SK-N-SH (cell line): ENCODE measurements around the gene FBXL7. TPM values are rescaled to one million over a fixed set of nuclear protein-coding genes. Genes with fewer than 3 reads are reported as not detected.

ENCODE experiments used
- CTCF ChIA-PET: fragments of 300-600, 350-600 bp; formaldehyde crosslinking; extraction: SDS; loops from one replicate; lab custom pipeline; 2021; lab: Yijun Ruan, JAX
- POLR2A ChIA-PET: fragments of 350-600 bp; sonication (Branson Sonifier 250); formaldehyde crosslinking; extraction: SDS; loops from one replicate; lab custom pipeline; 2020; ENCODE audit warnings: antibody characterized with exemption, inconsistent platforms; lab: Yijun Ruan, JAX
- DNase-seq: peaks from one replicate; pipeline ENCODE4 v3.0.0; 2012
- H2AFZ ChIP-seq: fragments of 200-600 bp; sonication (generic); 2 replicates; pipeline ENCODE4 v1.8.1; 2016; ENCODE audit warnings: antibody characterized with exemption, mild to moderate bottlenecking, low read depth
- H3F3A ChIP-seq: fragments of 200-600 bp; sonication (generic); replicated peaks from 2 replicates; pipeline ENCODE3; 2016; ENCODE audit warnings: antibody characterized with exemption, mild to moderate bottlenecking; ENCODE audit not compliant: insufficient read depth
- H3K27ac ChIP-seq, 2 experiments: fragments of 200-500 bp in 1 of 2; fragments of 200-600 bp in 1 of 2; sonication (Bioruptor generic) in 1 of 2; sonication (generic), shearing (Covaris generic) in 1 of 2; 2 replicates each; pipeline versions ENCODE4 v1.5.1 to v1.6.1; 2014 to 2016; ENCODE audit warnings: low read depth in 2 of 2, inconsistent platforms in 1 of 2, low read length in 1 of 2, mild to moderate bottlenecking in 1 of 2, mixed read lengths in 1 of 2
- H3K27me3 ChIP-seq: fragments of 200-600 bp; sonication (generic), shearing (Covaris generic); 2 replicates; pipeline ENCODE4 v1.6.1; 2016; ENCODE audit warnings: mixed run types; ENCODE audit not compliant: insufficient read depth
- H3K36me3 ChIP-seq, 2 experiments: fragments of 200-500 bp in 1 of 2; fragments of 200-600 bp in 1 of 2; sonication (Bioruptor generic) in 1 of 2; sonication (generic) in 1 of 2; replicated peaks in 1 of 2; 2 replicates each; pipeline versions ENCODE3 to v1.5.1; 2014 to 2016; ENCODE audit warnings: low read length in 1 of 2, mild to moderate bottlenecking in 1 of 2; ENCODE audit not compliant: insufficient read depth in 2 of 2, control insufficient read depth in 1 of 2
- H3K4me1 ChIP-seq, 2 experiments: fragments of 200-500 bp in 1 of 2; fragments of 200-600 bp in 1 of 2; sonication (Bioruptor generic) in 1 of 2; sonication (generic), shearing (Covaris generic) in 1 of 2; 2 replicates each; pipeline versions ENCODE4 v1.5.1 to v1.6.1; 2014 to 2016; ENCODE audit warnings: low read depth in 1 of 2, low read length in 1 of 2, mixed run types in 1 of 2; ENCODE audit not compliant: insufficient read depth in 2 of 2, control insufficient read depth in 1 of 2
- H3K4me2 ChIP-seq: fragments of 200-600 bp; sonication (generic), shearing (Covaris generic); 2 replicates; pipeline ENCODE4 v1.6.1; 2017; ENCODE audit warnings: mixed run types
- H3K4me3 ChIP-seq, 2 experiments: fragments of 200-500 bp in 1 of 2; fragments of 200-600 bp in 1 of 2; sonication (Bioruptor generic) in 1 of 2; sonication (generic), shearing (Covaris generic) in 1 of 2; 2 replicates each; pipeline versions ENCODE4 v1.5.1 to v1.8.1; 2014 to 2016; ENCODE audit warnings: low read depth in 2 of 2, inconsistent platforms in 1 of 2, low read length in 1 of 2, mild to moderate bottlenecking in 1 of 2, mixed read lengths in 1 of 2, moderate library complexity in 1 of 2
- H3K79me2 ChIP-seq: fragments of 200-600 bp; sonication (generic); 2 replicates; pipeline ENCODE4 v1.8.1; 2017; ENCODE audit warnings: mild to moderate bottlenecking; ENCODE audit not compliant: insufficient read depth
- H3K9ac ChIP-seq: fragments of 200-600 bp; sonication (generic); 2 replicates; pipeline ENCODE4 v1.6.1; 2017; ENCODE audit warnings: mixed run types
- H3K9me2 ChIP-seq: fragments of 200-600 bp; sonication (generic); 2 replicates; pipeline ENCODE4 v1.6.1; 2017; ENCODE audit warnings: mixed run types
- H3K9me3 ChIP-seq: fragments of 200-600 bp; sonication (generic); 2 replicates; pipeline ENCODE4 v1.6.1; 2017; ENCODE audit warnings: mixed run types, mild to moderate bottlenecking, moderate library complexity
- H4K20me1 ChIP-seq: fragments of 200-600 bp; sonication (generic); 2 replicates; pipeline ENCODE4 v1.6.1; 2017; ENCODE audit warnings: mild to moderate bottlenecking, mixed run types; ENCODE audit not compliant: insufficient read depth
- ELF1 ChIP-seq: IDR thresholded peaks from 2 replicates; pipeline ENCODE4 v1.4.0; 2012
- EP300 ChIP-seq, 2 experiments: IDR thresholded peaks; 2 replicates each; pipeline versions ENCODE4 v1.4.0 to v1.6.1; 2012; ENCODE audit warnings: borderline replicate concordance in 1 of 2, low read depth in 1 of 2, low read length in 1 of 2
- EZH2phosphoT487 ChIP-seq: fragments of 200-600 bp; sonication (generic); IDR thresholded peaks from 2 replicates; pipeline ENCODE4 v1.6.1; 2017; ENCODE audit warnings: low read depth, mixed run types, mild to moderate bottlenecking, antibody characterized with exemption, moderate library complexity, borderline replicate concordance
- FOSL2 ChIP-seq: IDR thresholded peaks from 2 replicates; pipeline ENCODE4 v1.4.0; 2012; ENCODE audit warnings: low read depth, mild to moderate bottlenecking, moderate library complexity, borderline replicate concordance
- FOXJ3 ChIP-seq: sonication (generic); formaldehyde crosslinking; IDR thresholded peaks from 2 replicates; pipeline ENCODE4 v1.5.1; 2020; ENCODE audit warnings: mild to moderate bottlenecking, missing genetic modification reagents
- FOXM1 ChIP-seq: IDR thresholded peaks from 2 replicates; pipeline ENCODE4 v1.4.0; 2012; ENCODE audit warnings: low read depth, mild to moderate bottlenecking
- GATA2 ChIP-seq: sonication (generic); formaldehyde crosslinking; IDR thresholded peaks from 2 replicates; pipeline ENCODE4 v1.5.0; 2020; ENCODE audit warnings: mild to moderate bottlenecking, missing genetic modification reagents
- IRF3 ChIP-seq: fragments of 150-350 bp; IDR thresholded peaks from 2 replicates; pipeline ENCODE4 v1.6.1; 2016; ENCODE audit warnings: mild to moderate bottlenecking, low read depth, low read length
- JUND ChIP-seq: IDR thresholded peaks from 2 replicates; pipeline ENCODE4 v1.4.0; 2012
- MAX ChIP-seq: IDR thresholded peaks from 2 replicates; pipeline ENCODE4 v1.4.0; 2012; ENCODE audit warnings: low read depth
- MEF2A ChIP-seq: IDR thresholded peaks from 2 replicates; pipeline ENCODE4 v1.4.0; 2012; ENCODE audit warnings: low read depth, borderline replicate concordance
- MXI1 ChIP-seq: IDR thresholded peaks from 2 replicates; pipeline ENCODE4 v1.6.1; 2012; ENCODE audit warnings: mild to moderate bottlenecking, low read depth, low read length, improper control_type of control experiment
- NRF1 ChIP-seq: IDR thresholded peaks from 2 replicates; pipeline ENCODE4 v1.6.1; 2012; ENCODE audit warnings: low read depth, mild to moderate bottlenecking, low read length
- RAD21 ChIP-seq: IDR thresholded peaks from 2 replicates; pipeline ENCODE4 v1.6.1; 2012; ENCODE audit warnings: mild to moderate bottlenecking, low read length
- REST ChIP-seq: IDR thresholded peaks from 2 replicates; pipeline ENCODE4 v1.6.1; 2012; ENCODE audit warnings: mild to moderate bottlenecking, low read depth, low read length, moderate library complexity
- RXRA ChIP-seq: IDR thresholded peaks from 2 replicates; pipeline ENCODE4 v1.4.0; 2012; ENCODE audit warnings: low read depth, mild to moderate bottlenecking, borderline replicate concordance
- SIN3A ChIP-seq: IDR thresholded peaks from 2 replicates; pipeline ENCODE4 v1.6.1; 2012; ENCODE audit warnings: low read depth, mild to moderate bottlenecking, low read length, moderate library complexity, borderline replicate concordance
- TCF12 ChIP-seq: IDR thresholded peaks from 2 replicates; pipeline ENCODE4 v1.4.0; 2012
- USF1 ChIP-seq: IDR thresholded peaks from 2 replicates; pipeline ENCODE4 v1.4.0; 2012; ENCODE audit warnings: low read depth, borderline replicate concordance
- USF2 ChIP-seq: fragments of 150-350 bp; IDR thresholded peaks from 2 replicates; pipeline ENCODE4 v1.6.1; 2017; ENCODE audit warnings: antibody characterized with exemption, low read length, low read depth, borderline replicate concordance
- YY1 ChIP-seq: IDR thresholded peaks from 2 replicates; pipeline ENCODE4 v1.4.0; 2012; ENCODE audit warnings: low read depth, mild to moderate bottlenecking
- WGBS: methylation state at CpG from one replicate; pipeline ENCODE4 v1.1.6; 2017; ENCODE audit warnings: low lambda C conversion rate; 5-methylcytosine and 5-hydroxymethylcytosine counted together
- polyA plus RNA-seq, 3 experiments: library from polyadenylated mRNA; depleted of rRNA; stranded (reverse); fragments of >200 nt; gene quantifications; 2 replicates each; pipeline ENCODE4 v1.2.3, GENCODE V29; 2012

The FBXL7 gene
- polyA plus RNA-seq, 1 of the 3 experiments (the other 2 are of a cell fraction): 7.0 TPM

- TF ChIP-seq RAD21: no peak
- TF ChIP-seq EP300 (IDR thresholded peaks at IDR 0.05; ENCODE audit: borderline replicate concordance in 1 of 2, low read depth in 1 of 2, low read length in 1 of 2): no peak
- no peak for TF ChIP-seq SIN3A
- no peak for TF ChIP-seq USF2
- no peak for TF ChIP-seq MXI1
- no peak for TF ChIP-seq TCF12
- no peak for TF ChIP-seq YY1
- TF ChIP-seq GATA2: no peak
- no peak for TF ChIP-seq MAX
- no peak for TF ChIP-seq RXRA
- TF ChIP-seq ELF1: no peak
- no peak for TF ChIP-seq NRF1
- TF ChIP-seq IRF3: no peak
- TF ChIP-seq, all 33 proteins: peak for 0
- no peak overlapping the region for H3K27ac ChIP-seq
- no peak overlapping the region for H3K4me2 ChIP-seq
- no peaks in the 10 kb centered on the region for H3K27me3 ChIP-seq
- H3F3A ChIP-seq: no peaks in the 10 kb centered on the region
- no peak for DNase-seq
- no peaks in the 10 kb centered on the region for H3K9me2 ChIP-seq
- H3K79me2 ChIP-seq: no peaks in the 10 kb centered on the region
- H3K9me3 ChIP-seq: no peaks in the 10 kb centered on the region
- H3K4me3 ChIP-seq: no peak overlapping the region
- H2AFZ ChIP-seq: no peak overlapping the region
- ChIA-PET POLR2A (no interaction called here), CTCF (no interaction called here)
- no peaks in the 10 kb centered on the region; the same call in 1 of the 2 replicates for H4K20me1 ChIP-seq
- WGBS: 73% methylated on average over 3 of the region's 3 CpGs
- no peak overlapping the region for H3K9ac ChIP-seq
- H3K36me3 ChIP-seq: no peaks in the 10 kb centered on the region
- no peaks in the 10 kb centered on the region for H3K4me1 ChIP-seq
Measured at GRCh38 chr5:15885156-15885555, 385.2 kb downstream of the FBXL7 start.

- Histone ChIP-seq H3K36me3 (no peaks in the 10 kb centered on the region), H3K27ac (no peak overlapping the region), H3K4me3 (no peak overlapping the region), H3K4me1 (no peaks in the 10 kb centered on the region), H2AFZ (no peak overlapping the region), H3K9me2 (no peaks in the 10 kb centered on the region), H3K9ac (no peak overlapping the region), H3K4me2 (no peak overlapping the region), H3K79me2 (no peaks in the 10 kb centered on the region), H4K20me1 (no peaks in the 10 kb centered on the region; the same call in 1 of the 2 replicates), H3K27me3 (no peaks in the 10 kb centered on the region), H3F3A (no peaks in the 10 kb centered on the region), H3K9me3 (no peaks in the 10 kb centered on the region)
- POLR2A ChIA-PET: no interaction called here
- TF ChIP-seq MEF2A (no peak), EZH2phosphoT487 (no peak), YY1 (no peak), IRF3 (no peak), FOXJ3 (CRISPR knock-in tag) (no peak), TCF12 (no peak), JUND (no peak), REST (no peak), FOSL2 (no peak), USF1 (no peak), FOXM1 (no peak), RXRA (no peak), MXI1 (no peak)
- 100% methylated on average over 1 of the region's 1 CpG for WGBS
- CTCF ChIA-PET: no interaction called here
- no peak for DNase-seq
Measured at GRCh38 chr5:15886156-15886555, 386.2 kb downstream of the FBXL7 start.
